H1 (cell line): Measurements from ENCODE around the gene ATP6V1E1. TPM values are rescaled to one million over a fixed set of nuclear protein-coding genes. Genes with fewer than 3 reads are reported as not detected.

Experiments used
- CTBP2 ChIP-seq: IDR thresholded peaks from 2 replicates; pipeline ENCODE4 v1.7.0; 2011; ENCODE audit warnings: borderline replicate concordance, mild to moderate bottlenecking, moderate library complexity, mixed read lengths, low read length; ENCODE audit not compliant: insufficient read depth, insufficient read length
- ZNF274 ChIP-seq: IDR thresholded peaks from 2 replicates; pipeline ENCODE4 v1.7.0; 2012; ENCODE audit warnings: low read length, borderline replicate concordance; ENCODE audit errors: extremely low read depth
- polyA plus RNA-seq, 7 experiments: library from polyadenylated mRNA; depleted of rRNA in 3 of 7; stranded (reverse) in 5 of 7; unstranded in 2 of 7; fragments of >200 nt in 5 of 7; fragments of 200-250 nt in 2 of 7; gene quantifications; 1 replicate in 5 of 7; 2 replicates in 1 of 7; 4 replicates in 1 of 7; pipeline versions ENCODE4 v1.2.1 to v1.2.3, GENCODE V29; 2011 to 2013; ENCODE audit warnings: missing spikeins in 2 of 7, mixed read lengths in 2 of 7
- total RNA-seq: library from RNA; stranded (reverse); fragmentation: NEBNext Ultra II Directional; extraction: Animal tissue kit (Norgen Biotek cat#: 25700); gene quantifications from 2 replicates; pipeline ENCODE4 v1.2.1, GENCODE V29; 2021
- TF ChIP-seq, protein P1 (sequence below): fragments of 300-600 bp; sonication (generic); IDR thresholded peaks from 2 replicates; pipeline ENCODE4 v1.7.1; 2012; ENCODE audit warnings: low read length, moderate library complexity, mild to moderate bottlenecking, inconsistent platforms; ENCODE audit not compliant: insufficient replicate concordance

ATP6V1E1 gene
- total and polyA plus RNA-seq, 2 of the 8 experiments (the other 6 are each of a cell fraction or from before 2014, with no cell fraction given): 80.4 to 88.1 TPM

DNA sequence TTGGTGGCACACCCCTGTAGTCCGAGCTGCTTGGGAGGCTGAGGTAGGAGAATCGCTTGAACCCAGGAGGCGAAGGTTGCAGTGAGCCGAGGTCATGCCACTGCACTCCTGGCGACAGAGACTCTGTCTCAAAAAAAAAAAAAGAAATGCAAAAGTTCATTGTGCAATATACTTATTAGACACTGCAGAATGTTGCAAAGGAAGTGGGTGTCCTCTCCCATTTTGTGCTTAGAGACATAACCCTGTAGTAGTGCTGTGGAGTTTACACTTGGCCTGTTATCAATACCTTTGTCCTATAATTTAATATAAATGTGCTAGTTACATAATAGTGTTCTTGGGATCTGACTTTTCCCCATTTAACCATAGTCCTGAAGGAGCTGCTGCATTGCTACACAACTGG lies 19.4 kb upstream of the ATP6V1E1 start (continued):
- TF ChIP-seq, protein P1, sequence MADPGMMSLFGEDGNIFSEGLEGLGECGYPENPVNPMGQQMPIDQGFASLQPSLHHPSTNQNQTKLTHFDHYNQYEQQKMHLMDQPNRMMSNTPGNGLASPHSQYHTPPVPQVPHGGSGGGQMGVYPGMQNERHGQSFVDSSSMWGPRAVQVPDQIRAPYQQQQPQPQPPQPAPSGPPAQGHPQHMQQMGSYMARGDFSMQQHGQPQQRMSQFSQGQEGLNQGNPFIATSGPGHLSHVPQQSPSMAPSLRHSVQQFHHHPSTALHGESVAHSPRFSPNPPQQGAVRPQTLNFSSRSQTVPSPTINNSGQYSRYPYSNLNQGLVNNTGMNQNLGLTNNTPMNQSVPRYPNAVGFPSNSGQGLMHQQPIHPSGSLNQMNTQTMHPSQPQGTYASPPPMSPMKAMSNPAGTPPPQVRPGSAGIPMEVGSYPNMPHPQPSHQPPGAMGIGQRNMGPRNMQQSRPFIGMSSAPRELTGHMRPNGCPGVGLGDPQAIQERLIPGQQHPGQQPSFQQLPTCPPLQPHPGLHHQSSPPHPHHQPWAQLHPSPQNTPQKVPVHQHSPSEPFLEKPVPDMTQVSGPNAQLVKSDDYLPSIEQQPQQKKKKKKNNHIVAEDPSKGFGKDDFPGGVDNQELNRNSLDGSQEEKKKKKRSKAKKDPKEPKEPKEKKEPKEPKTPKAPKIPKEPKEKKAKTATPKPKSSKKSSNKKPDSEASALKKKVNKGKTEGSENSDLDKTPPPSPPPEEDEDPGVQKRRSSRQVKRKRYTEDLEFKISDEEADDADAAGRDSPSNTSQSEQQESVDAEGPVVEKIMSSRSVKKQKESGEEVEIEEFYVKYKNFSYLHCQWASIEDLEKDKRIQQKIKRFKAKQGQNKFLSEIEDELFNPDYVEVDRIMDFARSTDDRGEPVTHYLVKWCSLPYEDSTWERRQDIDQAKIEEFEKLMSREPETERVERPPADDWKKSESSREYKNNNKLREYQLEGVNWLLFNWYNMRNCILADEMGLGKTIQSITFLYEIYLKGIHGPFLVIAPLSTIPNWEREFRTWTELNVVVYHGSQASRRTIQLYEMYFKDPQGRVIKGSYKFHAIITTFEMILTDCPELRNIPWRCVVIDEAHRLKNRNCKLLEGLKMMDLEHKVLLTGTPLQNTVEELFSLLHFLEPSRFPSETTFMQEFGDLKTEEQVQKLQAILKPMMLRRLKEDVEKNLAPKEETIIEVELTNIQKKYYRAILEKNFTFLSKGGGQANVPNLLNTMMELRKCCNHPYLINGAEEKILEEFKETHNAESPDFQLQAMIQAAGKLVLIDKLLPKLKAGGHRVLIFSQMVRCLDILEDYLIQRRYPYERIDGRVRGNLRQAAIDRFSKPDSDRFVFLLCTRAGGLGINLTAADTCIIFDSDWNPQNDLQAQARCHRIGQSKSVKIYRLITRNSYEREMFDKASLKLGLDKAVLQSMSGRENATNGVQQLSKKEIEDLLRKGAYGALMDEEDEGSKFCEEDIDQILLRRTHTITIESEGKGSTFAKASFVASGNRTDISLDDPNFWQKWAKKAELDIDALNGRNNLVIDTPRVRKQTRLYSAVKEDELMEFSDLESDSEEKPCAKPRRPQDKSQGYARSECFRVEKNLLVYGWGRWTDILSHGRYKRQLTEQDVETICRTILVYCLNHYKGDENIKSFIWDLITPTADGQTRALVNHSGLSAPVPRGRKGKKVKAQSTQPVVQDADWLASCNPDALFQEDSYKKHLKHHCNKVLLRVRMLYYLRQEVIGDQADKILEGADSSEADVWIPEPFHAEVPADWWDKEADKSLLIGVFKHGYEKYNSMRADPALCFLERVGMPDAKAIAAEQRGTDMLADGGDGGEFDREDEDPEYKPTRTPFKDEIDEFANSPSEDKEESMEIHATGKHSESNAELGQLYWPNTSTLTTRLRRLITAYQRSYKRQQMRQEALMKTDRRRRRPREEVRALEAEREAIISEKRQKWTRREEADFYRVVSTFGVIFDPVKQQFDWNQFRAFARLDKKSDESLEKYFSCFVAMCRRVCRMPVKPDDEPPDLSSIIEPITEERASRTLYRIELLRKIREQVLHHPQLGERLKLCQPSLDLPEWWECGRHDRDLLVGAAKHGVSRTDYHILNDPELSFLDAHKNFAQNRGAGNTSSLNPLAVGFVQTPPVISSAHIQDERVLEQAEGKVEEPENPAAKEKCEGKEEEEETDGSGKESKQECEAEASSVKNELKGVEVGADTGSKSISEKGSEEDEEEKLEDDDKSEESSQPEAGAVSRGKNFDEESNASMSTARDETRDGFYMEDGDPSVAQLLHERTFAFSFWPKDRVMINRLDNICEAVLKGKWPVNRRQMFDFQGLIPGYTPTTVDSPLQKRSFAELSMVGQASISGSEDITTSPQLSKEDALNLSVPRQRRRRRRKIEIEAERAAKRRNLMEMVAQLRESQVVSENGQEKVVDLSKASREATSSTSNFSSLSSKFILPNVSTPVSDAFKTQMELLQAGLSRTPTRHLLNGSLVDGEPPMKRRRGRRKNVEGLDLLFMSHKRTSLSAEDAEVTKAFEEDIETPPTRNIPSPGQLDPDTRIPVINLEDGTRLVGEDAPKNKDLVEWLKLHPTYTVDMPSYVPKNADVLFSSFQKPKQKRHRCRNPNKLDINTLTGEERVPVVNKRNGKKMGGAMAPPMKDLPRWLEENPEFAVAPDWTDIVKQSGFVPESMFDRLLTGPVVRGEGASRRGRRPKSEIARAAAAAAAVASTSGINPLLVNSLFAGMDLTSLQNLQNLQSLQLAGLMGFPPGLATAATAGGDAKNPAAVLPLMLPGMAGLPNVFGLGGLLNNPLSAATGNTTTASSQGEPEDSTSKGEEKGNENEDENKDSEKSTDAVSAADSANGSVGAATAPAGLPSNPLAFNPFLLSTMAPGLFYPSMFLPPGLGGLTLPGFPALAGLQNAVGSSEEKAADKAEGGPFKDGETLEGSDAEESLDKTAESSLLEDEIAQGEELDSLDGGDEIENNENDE: no peak
- TF ChIP-seq CTBP2 (no peak), ZNF274 (no peak)
- TF ChIP-seq, all 59 proteins: peak for 0
